GM18867 (cell line): ENCODE measurements around the gene CHD1L.
"Not testable (repeated sequence)": the region's sequence is repeated elsewhere in the genome, so short reads cannot be mapped to it uniquely, and the experiment has no call there.

Experiments used
- ATAC-seq: cut with Tn5 transposase; IDR thresholded peaks from one replicate; pipeline ENCODE4 v1.9.1; 2021; ENCODE audit warnings: mild to moderate bottlenecking, moderate library complexity; ENCODE audit not compliant: unreplicated experiment

CHD1L gene

GRCh38 chr1:147231032-147231431 is 11.5 kb upstream of the CHD1L start:
- not testable (repeated sequence) for ATAC-seq

- ATAC-seq: not testable (repeated sequence)
Measured at GRCh38 chr1:147233903-147234302, 8.6 kb upstream of the CHD1L start.

GRCh38 chr1:147235822-147236221 is 6.7 kb upstream of the CHD1L start:
- ATAC-seq: no peak

DNA sequence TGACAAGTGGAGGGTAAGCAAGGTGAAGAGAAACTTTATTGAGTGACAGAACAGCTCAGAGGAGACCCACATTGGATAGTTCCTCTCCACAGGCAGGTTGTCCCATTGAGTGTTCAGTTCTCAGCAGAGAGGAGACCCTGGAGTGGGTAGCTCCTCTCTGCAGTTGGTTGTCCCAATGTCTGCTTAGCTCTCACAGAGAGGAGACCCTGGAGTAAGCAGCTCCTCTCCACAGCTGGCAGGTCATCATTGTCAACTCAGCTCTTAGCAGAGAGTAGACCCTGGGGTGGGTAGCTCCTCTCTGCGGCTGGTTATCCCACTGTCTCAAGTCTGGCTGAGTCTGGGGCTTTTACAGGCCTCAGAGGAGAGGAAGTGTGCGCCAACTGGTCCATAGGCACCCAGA is 6.0 kb upstream of the CHD1L start:
- no peak for ATAC-seq

- ATAC-seq: no peak
Measured at GRCh38 chr1:147236959-147237791, 5.3 kb upstream of the CHD1L start.

DNA sequence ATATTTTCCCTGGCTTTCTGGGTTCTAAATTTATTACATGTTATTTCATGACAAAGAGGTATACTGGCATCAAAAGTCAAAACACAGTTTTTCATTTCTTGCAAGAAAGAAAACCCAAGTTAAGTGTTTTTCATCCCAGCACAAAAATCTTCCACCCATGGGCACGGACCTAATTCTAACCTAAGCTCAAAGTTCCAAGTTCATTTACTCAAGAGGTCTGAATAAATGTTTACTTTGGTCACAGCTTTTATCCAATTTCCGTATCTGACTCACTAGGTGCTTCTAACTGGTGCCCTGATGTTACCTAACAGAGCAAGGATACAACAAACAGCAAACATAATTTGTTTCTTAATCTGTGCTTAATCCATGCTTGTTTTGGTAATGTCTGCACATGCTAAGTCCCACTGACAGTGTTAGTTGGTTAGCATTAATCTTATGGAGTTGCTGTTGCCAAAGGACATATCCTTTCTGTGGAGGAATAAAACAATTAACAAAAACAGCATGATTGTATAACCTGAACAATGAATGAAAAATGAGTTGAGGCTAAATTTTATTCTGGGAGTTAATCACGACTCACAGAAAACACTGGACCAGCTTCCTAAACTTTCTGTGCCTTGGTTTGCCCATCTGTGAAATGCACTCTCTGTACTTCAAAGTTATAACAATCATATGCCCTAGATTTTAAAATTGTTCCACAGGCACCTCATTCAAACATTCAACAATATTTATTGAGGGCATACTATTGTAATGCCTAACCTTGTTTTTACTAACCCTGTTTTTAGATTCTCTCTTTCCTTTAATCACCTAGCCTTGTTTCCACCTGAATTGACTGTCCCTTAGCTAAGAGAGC is 4.2 kb upstream of the CHD1L start:
- ATAC-seq: no peak

DNA sequence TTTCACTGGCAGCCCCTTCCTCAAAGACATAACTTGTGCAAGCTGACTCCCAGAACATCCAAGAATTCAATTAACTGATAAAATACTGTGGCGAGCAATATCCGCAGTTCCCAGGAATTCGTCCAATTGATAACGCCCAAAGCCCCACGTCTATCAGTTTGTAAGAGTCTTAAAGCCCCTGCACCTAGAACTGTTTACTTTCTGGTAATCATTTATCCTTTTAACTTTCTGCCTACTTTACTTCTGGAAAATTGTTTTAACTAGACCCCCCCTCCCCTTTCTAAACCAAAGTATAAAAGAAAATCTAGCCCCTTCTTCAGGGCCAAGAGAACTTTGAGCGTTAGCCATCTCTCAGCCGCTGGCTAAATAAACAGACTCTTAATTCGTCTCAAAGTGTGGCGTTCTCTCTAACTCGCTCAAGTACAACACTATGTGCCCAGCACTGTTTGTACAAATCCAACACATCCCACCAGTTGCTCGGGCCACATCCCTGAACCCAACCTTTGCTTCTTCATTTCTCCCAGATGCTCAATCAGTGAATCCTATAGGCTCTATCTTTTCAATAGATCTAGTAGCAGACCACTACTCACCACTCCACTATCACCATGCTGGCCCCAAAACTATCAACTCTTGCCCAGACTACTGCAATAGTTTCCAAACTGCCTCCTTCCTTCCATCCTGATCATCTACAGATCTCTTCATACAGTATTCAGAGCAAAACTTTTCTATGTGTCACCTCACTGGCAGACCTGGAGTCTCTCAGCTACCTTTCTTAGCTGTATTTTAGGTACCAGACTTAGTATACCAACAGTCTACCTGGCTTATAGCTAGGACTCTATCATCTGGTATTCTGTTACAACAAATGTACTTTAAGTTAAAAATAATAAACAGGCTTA is 3.3 kb upstream of the CHD1L start:
- ATAC-seq: no peak

- not testable (repeated sequence) for ATAC-seq
Measured at GRCh38 chr1:147240131-147240721, 2.3 kb upstream of the CHD1L start.

- ATAC-seq: no peak
Measured at GRCh38 chr1:147241934-147242448, 493 bp upstream of the CHD1L start.

- ATAC-seq: peak; percentile 17
Measured at GRCh38 chr1:147243228-147243685, 773 bp downstream of the CHD1L start.

GRCh38 chr1:147243841-147244240 is 1.4 kb downstream of the CHD1L start:
- ATAC-seq: no peak

DNA sequence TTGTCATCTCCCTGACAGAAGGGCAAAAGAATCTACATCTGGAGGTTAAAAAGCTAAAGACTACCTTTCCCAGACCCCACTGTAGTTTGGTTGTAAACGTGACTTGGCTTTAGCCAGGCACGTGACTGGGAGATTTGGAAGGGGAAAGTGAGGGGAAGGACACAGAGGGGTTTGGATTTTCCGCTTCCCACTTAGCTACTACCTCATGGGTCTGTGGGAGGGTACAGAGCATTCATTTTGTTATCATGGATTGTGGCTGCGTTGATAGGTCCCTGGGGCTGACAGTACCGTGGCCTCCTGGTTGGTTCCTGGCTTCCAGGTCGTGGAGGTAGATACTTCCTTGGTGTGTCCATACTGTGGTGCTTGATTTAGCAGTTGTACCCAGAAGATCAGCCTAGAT is 2.6 kb downstream of the CHD1L start:
- ATAC-seq: no peak

DNA sequence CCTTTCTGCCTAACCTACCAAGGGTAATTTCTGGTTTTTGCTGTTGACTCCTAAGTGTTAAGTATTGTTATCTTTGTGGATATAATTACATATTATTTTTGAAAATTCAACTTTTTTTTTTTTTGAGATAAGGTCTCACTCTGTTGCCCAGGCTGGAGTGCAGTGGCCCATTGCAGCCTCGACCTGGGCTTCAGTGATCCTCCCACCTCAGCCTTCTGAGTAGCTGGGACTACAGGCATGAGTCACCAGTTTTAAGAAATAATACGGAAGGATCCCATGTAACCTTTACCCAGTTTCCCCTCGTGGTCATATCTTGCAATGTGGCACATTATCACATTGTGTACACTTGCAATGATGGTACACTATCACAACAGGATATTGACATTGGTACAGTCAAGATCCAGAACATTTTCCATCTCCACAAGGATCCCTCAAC is 3.1 kb downstream of the CHD1L start:
- ATAC-seq: no peak

DNA sequence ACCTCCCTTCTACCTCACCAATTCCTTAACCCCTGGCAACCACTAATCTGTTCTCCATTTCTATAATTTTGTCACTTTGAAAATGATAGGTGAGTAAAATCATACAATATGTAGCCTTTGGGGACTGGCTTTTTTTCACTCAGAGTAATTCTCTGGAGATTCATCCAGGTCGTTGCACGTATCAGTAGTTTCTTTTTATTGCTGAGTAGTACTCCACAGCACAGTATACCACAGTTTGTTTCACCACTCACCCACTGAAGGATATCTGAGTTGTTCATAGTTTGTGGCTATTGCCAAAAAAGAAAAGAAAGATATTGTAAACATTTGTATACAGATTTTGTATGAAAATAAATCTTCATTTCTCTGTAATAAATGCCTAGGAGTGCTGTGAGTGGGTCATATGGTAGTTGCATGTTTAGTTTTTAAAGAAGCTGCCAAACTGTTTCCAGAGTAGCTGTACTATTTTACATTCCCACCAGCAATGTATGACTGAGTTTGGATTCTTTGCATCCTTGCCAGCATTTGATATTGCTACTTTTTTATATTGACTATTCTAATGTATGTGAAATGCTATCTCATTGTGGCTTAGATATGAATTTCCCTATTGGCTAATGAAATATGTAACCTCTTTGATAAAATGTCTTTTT is 3.7 kb downstream of the CHD1L start:
- no peak for ATAC-seq

- no peak for ATAC-seq
Measured at GRCh38 chr1:147246910-147247655, 4.6 kb downstream of the CHD1L start.

DNA sequence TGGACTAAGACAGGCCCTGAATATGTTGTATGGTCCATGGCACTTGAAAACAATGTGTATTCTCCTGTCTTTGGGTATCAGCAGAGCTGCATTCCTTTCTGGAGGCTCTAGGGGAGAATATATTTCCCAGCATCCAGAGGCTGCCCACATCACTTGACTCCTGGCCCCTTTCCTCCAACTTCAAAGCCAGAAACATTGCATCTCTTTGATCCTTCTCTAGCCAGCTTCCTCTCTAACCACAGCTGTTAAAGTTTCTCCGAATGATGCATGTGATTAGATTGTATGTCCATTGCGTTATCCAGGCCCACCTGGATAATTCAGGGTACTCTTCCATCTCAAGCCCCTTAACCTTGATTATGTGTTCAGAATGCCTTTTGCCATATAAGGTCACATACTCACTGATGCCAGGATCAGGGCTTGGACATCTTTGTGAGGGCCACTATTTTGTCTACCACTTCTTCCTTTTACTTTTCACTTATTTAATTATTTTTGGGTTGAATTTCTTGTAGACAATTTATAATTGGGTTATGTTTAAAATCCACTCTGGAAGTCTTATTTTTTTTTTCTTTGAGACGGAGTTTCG is 5.3 kb downstream of the CHD1L start:
- no peak for ATAC-seq

DNA sequence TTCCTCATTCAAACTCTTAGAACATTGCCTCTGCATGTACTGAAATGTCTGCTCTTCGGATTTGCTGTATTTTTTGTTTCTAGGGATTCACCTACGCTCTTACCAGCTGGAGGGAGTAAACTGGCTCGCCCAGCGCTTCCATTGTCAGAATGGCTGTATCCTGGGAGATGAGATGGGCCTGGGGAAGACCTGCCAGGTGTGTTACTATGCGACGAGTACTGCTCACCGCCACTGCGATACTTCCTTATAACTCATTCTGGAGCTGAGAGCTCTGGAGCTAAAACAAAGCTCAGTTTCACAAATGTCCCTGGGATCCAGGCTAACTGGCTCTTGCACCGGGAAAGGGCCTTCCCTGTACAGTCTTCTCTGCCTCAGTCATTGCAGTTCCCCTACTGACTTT is 10.1 kb downstream of the CHD1L start:
- ATAC-seq: no peak

GRCh38 chr1:147260956-147261355 is 18.5 kb downstream of the CHD1L start:
- ATAC-seq: no peak
